Neural progenitor cell (in vitro differentiated cells): Measurements from ENCODE around the gene CHPF.

Source experiments
- EZH2 ChIP-seq: fragments of 200-600 bp; sonication (generic); IDR thresholded peaks from 2 replicates; pipeline ENCODE4 v1.6.1; 2017; ENCODE audit warnings: antibody characterized with exemption, mild to moderate bottlenecking, moderate library complexity
- TF ChIP-seq, protein P1 (sequence below): fragments of 200-600 bp; sonication (generic); IDR thresholded peaks from 2 replicates; pipeline ENCODE4 v1.5.1; 2017; ENCODE audit warnings: antibody characterized with exemption, mild to moderate bottlenecking

DNA sequence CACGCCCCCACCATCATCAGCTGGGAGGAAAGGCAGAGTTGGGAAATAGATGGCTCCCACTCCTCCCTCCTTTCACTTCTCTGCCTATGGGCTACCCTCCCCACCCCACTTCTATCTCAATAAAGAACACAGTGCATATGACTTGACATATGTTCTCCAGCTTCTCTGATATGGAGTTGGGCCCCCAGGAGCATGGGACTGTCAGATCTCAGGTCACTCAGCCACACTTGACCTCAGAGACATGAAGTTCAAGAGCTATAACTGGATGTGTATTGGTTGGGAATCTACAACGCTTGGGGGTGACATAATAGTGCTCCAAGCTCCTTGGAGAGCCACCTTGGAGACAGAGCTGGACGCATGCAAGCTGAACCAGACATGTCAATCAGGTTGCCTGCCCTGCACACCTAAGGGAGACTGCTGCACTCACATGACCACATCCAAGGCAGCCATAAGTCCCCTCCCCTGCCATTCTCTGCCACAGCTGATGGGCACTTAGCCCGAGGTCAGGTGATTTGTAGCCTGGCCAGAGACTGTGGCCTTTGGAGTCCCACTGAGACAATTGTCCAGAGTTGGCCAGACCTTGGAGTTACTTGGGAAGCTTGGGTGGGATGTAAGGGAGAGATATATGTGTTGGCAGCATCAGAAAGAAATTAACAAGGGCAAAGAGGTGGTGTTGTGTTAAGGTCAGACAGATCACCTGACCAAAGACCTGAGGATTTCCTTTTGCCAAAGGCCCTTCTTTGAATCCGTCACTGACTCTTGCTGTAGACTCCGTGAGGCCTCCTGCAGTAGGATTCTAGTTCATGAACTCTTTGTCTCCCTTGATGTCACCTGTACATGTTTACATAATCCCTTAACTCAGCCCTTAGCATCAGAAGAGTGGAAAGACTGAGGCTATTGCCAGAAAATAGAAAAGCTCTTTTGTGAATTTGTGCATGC is 32.2 kb upstream of the CHPF start:
- TF ChIP-seq, protein P1, sequence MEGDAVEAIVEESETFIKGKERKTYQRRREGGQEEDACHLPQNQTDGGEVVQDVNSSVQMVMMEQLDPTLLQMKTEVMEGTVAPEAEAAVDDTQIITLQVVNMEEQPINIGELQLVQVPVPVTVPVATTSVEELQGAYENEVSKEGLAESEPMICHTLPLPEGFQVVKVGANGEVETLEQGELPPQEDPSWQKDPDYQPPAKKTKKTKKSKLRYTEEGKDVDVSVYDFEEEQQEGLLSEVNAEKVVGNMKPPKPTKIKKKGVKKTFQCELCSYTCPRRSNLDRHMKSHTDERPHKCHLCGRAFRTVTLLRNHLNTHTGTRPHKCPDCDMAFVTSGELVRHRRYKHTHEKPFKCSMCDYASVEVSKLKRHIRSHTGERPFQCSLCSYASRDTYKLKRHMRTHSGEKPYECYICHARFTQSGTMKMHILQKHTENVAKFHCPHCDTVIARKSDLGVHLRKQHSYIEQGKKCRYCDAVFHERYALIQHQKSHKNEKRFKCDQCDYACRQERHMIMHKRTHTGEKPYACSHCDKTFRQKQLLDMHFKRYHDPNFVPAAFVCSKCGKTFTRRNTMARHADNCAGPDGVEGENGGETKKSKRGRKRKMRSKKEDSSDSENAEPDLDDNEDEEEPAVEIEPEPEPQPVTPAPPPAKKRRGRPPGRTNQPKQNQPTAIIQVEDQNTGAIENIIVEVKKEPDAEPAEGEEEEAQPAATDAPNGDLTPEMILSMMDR: no peak
- no peak for TF ChIP-seq EZH2
